T-helper 2 cell treated with Interferon-gamma antibody and Interleukin-4, amounts not matched to agents 100 ng/mL and 5 ng/mL, for 36 hours (primary cell): ENCODE results near the gene COMMD1. TPM values are rescaled to one million over a fixed set of nuclear protein-coding genes. Genes with fewer than 3 reads are reported as not detected.
"Not testable (repeated sequence)": the region's sequence is repeated elsewhere in the genome, so short reads cannot be mapped to it uniquely, and the experiment has no call there.

ENCODE experiments used
- intact Hi-C: fragments of 100-400 bp; cut with micrococcal nuclease; formaldehyde crosslinking; loops from one replicate; pipeline ENCODE4 v1.15.1; 2023
- total RNA-seq: library from RNA; stranded (reverse); gene quantifications from 2 replicates; pipeline ENCODE4 v1.2.3, GENCODE V29; 2022

COMMD1 gene
- total RNA-seq, 1 donor from 2014 or later = 30.6 TPM

- intact Hi-C loops = no loop called here
Measured at GRCh38 chr2:61922714-61923113, 17.2 kb downstream of the COMMD1 start.

GRCh38 chr2:61924895-61925663, 19.6 kb downstream of the COMMD1 start:
- intact Hi-C loops = no loop called here

- intact Hi-C loops = no loop called here
Measured at GRCh38 chr2:61926531-61927477, 21.3 kb downstream of the COMMD1 start.

- intact Hi-C loops = no loop called here
Measured at GRCh38 chr2:61928826-61929461, 23.5 kb downstream of the COMMD1 start.

- intact Hi-C loops = no loop called here
Measured at GRCh38 chr2:61937098-61937497, 31.6 kb downstream of the COMMD1 start.

- intact Hi-C loops = no loop called here
Measured at GRCh38 chr2:61937886-61938285, 32.4 kb downstream of the COMMD1 start.

- intact Hi-C loops = no loop called here
Measured at GRCh38 chr2:61938511-61938910, 33.0 kb downstream of the COMMD1 start.

- intact Hi-C loops = no loop called here
Measured at GRCh38 chr2:61943251-61943650, 37.8 kb downstream of the COMMD1 start.

GRCh38 chr2:61946666-61947065, 41.2 kb downstream of the COMMD1 start:
- intact Hi-C loops = no loop called here

GRCh38 chr2:61948661-61949457, 43.4 kb downstream of the COMMD1 start:
- intact Hi-C loops = no loop called here

GRCh38 chr2:61949458-61949713, 43.9 kb downstream of the COMMD1 start:
- intact Hi-C loops = no loop called here

- intact Hi-C loops = no loop called here
Measured at GRCh38 chr2:61949714-61950560, 44.5 kb downstream of the COMMD1 start.

GRCh38 chr2:61950571-61951315, 45.3 kb downstream of the COMMD1 start:
- intact Hi-C loops = no loop called here

- intact Hi-C loops = no loop called here
Measured at GRCh38 chr2:61951881-61952280, 46.4 kb downstream of the COMMD1 start.

- intact Hi-C loops = no loop called here
Measured at GRCh38 chr2:61952288-61952687, 46.8 kb downstream of the COMMD1 start.

- intact Hi-C loops = not testable (repeated sequence)
Measured at GRCh38 chr2:61954856-61955255, 49.4 kb downstream of the COMMD1 start.

GRCh38 chr2:61959381-61960293, 54.2 kb downstream of the COMMD1 start:
- intact Hi-C loops = no loop called here

GRCh38 chr2:61961231-61961901, 55.9 kb downstream of the COMMD1 start:
- intact Hi-C loops = no loop called here
